ENCODE results near the gene ATAD1. TPM values are rescaled to one million over a fixed set of nuclear protein-coding genes. Genes with fewer than 3 reads are reported as not detected.

Gene ATAD1
- total RNA-seq, 1 donor from 2014 or later, result 48.0 TPM

GRCh38 chr10:87798082-87798481 is 19.9 kb downstream of the ATAD1 start:
- no peak for DNase-seq (ENCODE audit: low read depth)
- no peak overlapping the region for H3K4me3 ChIP-seq (ENCODE audit: low read depth, low read length)
- no peak for TF ChIP-seq CTCF (IDR thresholded peaks at IDR 0.05; ENCODE audit: insufficient read depth, low read length, poor library complexity, severe bottlenecking)
- no peaks in the 10 kb centered on the region for H3K36me3 ChIP-seq (ENCODE audit: control insufficient read depth, insufficient read depth, low read length)
- no peaks in the 10 kb centered on the region for H3K27me3 ChIP-seq (ENCODE audit: control insufficient read depth, insufficient read depth, low read length)

- no peak for TF ChIP-seq CTCF (IDR thresholded peaks at IDR 0.05; ENCODE audit: insufficient read depth, low read length, poor library complexity, severe bottlenecking)
Observed at GRCh38 chr10:87794285-87794684, 23.7 kb downstream of the ATAD1 start.

GRCh38 chr10:87790185-87790584 is 27.8 kb downstream of the ATAD1 start:
- no peaks in the 10 kb centered on the region for H3K36me3 ChIP-seq (ENCODE audit: control insufficient read depth, insufficient read depth, low read length)
- no peaks in the 10 kb centered on the region for H3K27me3 ChIP-seq (ENCODE audit: control insufficient read depth, insufficient read depth, low read length)
- DNase-seq (ENCODE audit: low read depth), result no peak
- no peak for TF ChIP-seq CTCF (IDR thresholded peaks at IDR 0.05; ENCODE audit: insufficient read depth, low read length, poor library complexity, severe bottlenecking)
- H3K4me3 ChIP-seq (ENCODE audit: low read depth, low read length), result no peak overlapping the region

More at GRCh38 chr10:87794285-87794684, 23.7 kb downstream of the ATAD1 start:
- H3K27me3 ChIP-seq (ENCODE audit: control insufficient read depth, insufficient read depth, low read length), result no peaks in the 10 kb centered on the region
- no peak overlapping the region for H3K4me3 ChIP-seq (ENCODE audit: low read depth, low read length)
- H3K36me3 ChIP-seq (ENCODE audit: control insufficient read depth, insufficient read depth, low read length), result no peaks in the 10 kb centered on the region
- no peak for DNase-seq (ENCODE audit: low read depth)

GRCh38 chr10:87786421-87786820 is 31.6 kb downstream of the ATAD1 start:
- no peak overlapping the region for H3K4me3 ChIP-seq (ENCODE audit: low read depth, low read length)
- no peaks in the 10 kb centered on the region for H3K36me3 ChIP-seq (ENCODE audit: control insufficient read depth, insufficient read depth, low read length)
- no peak for DNase-seq (ENCODE audit: low read depth)
- no peak for TF ChIP-seq CTCF (IDR thresholded peaks at IDR 0.05; ENCODE audit: insufficient read depth, low read length, poor library complexity, severe bottlenecking)
- H3K27me3 ChIP-seq (ENCODE audit: control insufficient read depth, insufficient read depth, low read length), result no peaks in the 10 kb centered on the region

- TF ChIP-seq CTCF (IDR thresholded peaks at IDR 0.05; ENCODE audit: insufficient read depth, low read length, poor library complexity, severe bottlenecking), result no peak
- no peaks in the 10 kb centered on the region for H3K27me3 ChIP-seq (ENCODE audit: control insufficient read depth, insufficient read depth, low read length)
- DNase-seq (ENCODE audit: low read depth), result no peak
- no peak overlapping the region for H3K4me3 ChIP-seq (ENCODE audit: low read depth, low read length)
- no peaks in the 10 kb centered on the region for H3K36me3 ChIP-seq (ENCODE audit: control insufficient read depth, insufficient read depth, low read length)
Observed at GRCh38 chr10:87782721-87783120, 35.3 kb downstream of the ATAD1 start.

- Histone ChIP-seq H3K4me3 (ENCODE audit: low read depth, low read length) (no peak overlapping the region), H3K27me3 (ENCODE audit: control insufficient read depth, insufficient read depth, low read length) (no peaks in the 10 kb centered on the region), H3K36me3 (ENCODE audit: control insufficient read depth, insufficient read depth, low read length) (no peaks in the 10 kb centered on the region)
- no peak for DNase-seq (ENCODE audit: low read depth)
- TF ChIP-seq CTCF (IDR thresholded peaks at IDR 0.05; ENCODE audit: insufficient read depth, low read length, poor library complexity, severe bottlenecking), result no peak
Observed at GRCh38 chr10:87781545-87781944, 36.5 kb downstream of the ATAD1 start.

All from kidney epithelial cell (primary cell).